H9 (cell line): ENCODE measurements around the gene ST8SIA5. TPM values are rescaled to one million over a fixed set of nuclear protein-coding genes. Genes with fewer than 3 reads are reported as not detected.

ENCODE experiments used
- DNase-seq: peaks from one replicate; pipeline ENCODE4 v3.0.0-alpha.2; 2017
- H2AFZ ChIP-seq: one replicate; pipeline ENCODE4 v1.6.1; 2013; ENCODE audit warnings: mild to moderate bottlenecking, low read length, control low read depth, moderate library complexity
- H2AK5ac ChIP-seq: 2 replicates; pipeline ENCODE4 v1.6.1; 2013; ENCODE audit warnings: low read length, control low read depth, mixed read lengths; ENCODE audit not compliant: insufficient read length
- H2BK120ac ChIP-seq: one replicate; pipeline ENCODE4 v1.6.1; 2013; ENCODE audit warnings: low read depth, mild to moderate bottlenecking, low read length, control low read depth, inconsistent platforms; ENCODE audit not compliant: poor library complexity, severe bottlenecking
- H2BK12ac ChIP-seq: 2 replicates; pipeline ENCODE4 v1.6.1; 2013; ENCODE audit warnings: low read length, control low read depth, mixed read lengths, low read depth; ENCODE audit not compliant: insufficient read length
- H2BK15ac ChIP-seq: 2 replicates; pipeline ENCODE4 v1.6.1; 2013; ENCODE audit warnings: low read depth, low read length, control low read depth
- H2BK20ac ChIP-seq: one replicate; pipeline ENCODE4 v1.6.1; 2013; ENCODE audit warnings: low read depth, mild to moderate bottlenecking, low read length, control low read depth, inconsistent platforms; ENCODE audit not compliant: poor library complexity, severe bottlenecking
- H2BK5ac ChIP-seq: 2 replicates; pipeline ENCODE4 v1.6.1; 2013; ENCODE audit warnings: low read length, control low read depth, mixed read lengths; ENCODE audit not compliant: insufficient read length
- H3K14ac ChIP-seq: 2 replicates; pipeline ENCODE4 v1.6.1; 2013; ENCODE audit warnings: low read length, control low read depth; ENCODE audit not compliant: insufficient read depth
- H3K18ac ChIP-seq: 2 replicates; pipeline ENCODE4 v1.6.1; 2013; ENCODE audit warnings: low read depth, mild to moderate bottlenecking, mixed read lengths, low read length, control low read depth; ENCODE audit not compliant: insufficient read length
- H3K23ac ChIP-seq: 2 replicates; pipeline ENCODE4 v1.6.1; 2013; ENCODE audit warnings: low read length, control low read depth, mixed read lengths, low read depth; ENCODE audit not compliant: insufficient read length
- H3K23me2 ChIP-seq: 2 replicates; pipeline ENCODE4 v1.6.1; 2013; ENCODE audit warnings: low read depth, mild to moderate bottlenecking, mixed read lengths, low read length, control low read depth; ENCODE audit not compliant: insufficient read length, poor library complexity, severe bottlenecking
- H3K27ac ChIP-seq: 2 replicates; pipeline ENCODE4 v1.5.1; 2013; ENCODE audit warnings: low read length, control low read depth, mixed read lengths, low read depth; ENCODE audit not compliant: insufficient read length
- H3K27me3 ChIP-seq: 2 replicates; pipeline ENCODE4 v1.6.1; 2013; ENCODE audit warnings: low read length, control low read depth, inconsistent platforms; ENCODE audit not compliant: insufficient read depth
- H3K4ac ChIP-seq: 2 replicates; pipeline ENCODE4 v1.6.1; 2013; ENCODE audit warnings: low read depth, mild to moderate bottlenecking, control low read depth, inconsistent platforms, low read length, moderate library complexity
- H3K4me1 ChIP-seq: 2 replicates; pipeline ENCODE4 v1.6.1; 2013; ENCODE audit warnings: low read length, control low read depth, inconsistent platforms; ENCODE audit not compliant: insufficient read depth
- H3K4me2 ChIP-seq: 2 replicates; pipeline ENCODE4 v1.6.1; 2013; ENCODE audit warnings: low read length, control low read depth, mixed read lengths; ENCODE audit not compliant: insufficient read length, insufficient read depth
- H3K56ac ChIP-seq: 2 replicates; pipeline ENCODE4 v1.6.1; 2013; ENCODE audit warnings: low read depth, mild to moderate bottlenecking, mixed read lengths, low read length, control low read depth; ENCODE audit not compliant: insufficient read length
- H3K79me1 ChIP-seq: 2 replicates; pipeline ENCODE4 v1.6.1; 2013; ENCODE audit warnings: low read depth, mild to moderate bottlenecking, moderate library complexity, low read length, control low read depth, inconsistent platforms; ENCODE audit not compliant: insufficient read depth, poor library complexity, severe bottlenecking
- H3K79me2 ChIP-seq: 2 replicates; pipeline ENCODE4 v1.6.1; 2013; ENCODE audit warnings: low read length, control low read depth, inconsistent platforms; ENCODE audit not compliant: insufficient read depth
- H3K9ac ChIP-seq: 2 replicates; pipeline ENCODE4 v1.6.1; 2013; ENCODE audit warnings: low read length, control low read depth, mixed read lengths; ENCODE audit not compliant: insufficient read length; ENCODE audit errors: extremely low read depth
- H3K9me3 ChIP-seq: one replicate; pipeline ENCODE4 v1.6.1; 2013; ENCODE audit warnings: low read depth, low read length, inconsistent platforms; ENCODE audit not compliant: control insufficient read depth
- H3T11ph ChIP-seq: one replicate; pipeline ENCODE4 v1.6.1; 2013; ENCODE audit warnings: mild to moderate bottlenecking, low read length, control low read depth, inconsistent platforms
- H4K20me1 ChIP-seq: one replicate; pipeline ENCODE4 v1.6.1; 2013; ENCODE audit not compliant: control insufficient read depth, insufficient read length, insufficient read depth
- H4K5ac ChIP-seq: 2 replicates; pipeline ENCODE4 v1.6.1; 2013; ENCODE audit warnings: low read depth, mild to moderate bottlenecking, mixed read lengths, low read length, control low read depth; ENCODE audit not compliant: insufficient read length
- H4K8ac ChIP-seq: replicated peaks from 2 replicates; pipeline ENCODE4 v1.6.1; 2013; ENCODE audit warnings: low read length, control low read depth, mixed read lengths, low read depth; ENCODE audit not compliant: insufficient read length
- H4K91ac ChIP-seq: 2 replicates; pipeline ENCODE4 v1.6.1; 2013; ENCODE audit warnings: low read depth, mild to moderate bottlenecking, moderate library complexity, mixed read lengths, low read length, control low read depth; ENCODE audit not compliant: insufficient read length
- H3K27ac Mint-ChIP-seq, 3 experiments: 2 replicates in 2 of 3; 3 replicates in 1 of 3; pipeline ENCODE4 v1.8.0; 2020 to 2021; ENCODE audit warnings: mixed read lengths in 3 of 3, mild to moderate bottlenecking in 1 of 3, moderate library complexity in 1 of 3
- H3K27me3 Mint-ChIP-seq: 2 replicates; pipeline ENCODE4 v1.8.0; 2021; ENCODE audit warnings: low read depth, mild to moderate bottlenecking, moderate library complexity, mixed read lengths
- H3K36me3 Mint-ChIP-seq, 3 experiments: 2 replicates in 2 of 3; 3 replicates in 1 of 3; pipeline ENCODE4 v1.8.0; 2020 to 2021; ENCODE audit warnings: low read depth in 3 of 3, mixed read lengths in 3 of 3; ENCODE audit not compliant: insufficient read depth in 1 of 3
- H3K4me1 Mint-ChIP-seq, 2 experiments: 2 replicates each; pipeline ENCODE4 v1.8.0; 2020; ENCODE audit warnings: mixed read lengths in 2 of 2
- H3K4me3 Mint-ChIP-seq, 2 experiments: 2 replicates in 1 of 2; 3 replicates in 1 of 2; pipeline ENCODE4 v1.8.0; 2020 to 2021; ENCODE audit warnings: mild to moderate bottlenecking in 2 of 2, mixed read lengths in 2 of 2, moderate library complexity in 1 of 2
- H3K9me3 Mint-ChIP-seq, 2 experiments: 2 replicates in 1 of 2; 3 replicates in 1 of 2; pipeline ENCODE4 v1.8.0; 2020; ENCODE audit warnings: mild to moderate bottlenecking in 2 of 2, mixed read lengths in 2 of 2, moderate library complexity in 1 of 2
- WGBS: extraction: QIAGEN DNeasy Blood & Tissue Kit; methylation state at CpG from one replicate; pipeline ENCODE4 v1.1.7; 2013; ENCODE audit warnings: missing lambda C conversion rate, low lambda C conversion rate, mixed read lengths; ENCODE audit not compliant: insufficient read length; ENCODE audit errors: extremely low coverage; 5-methylcytosine and 5-hydroxymethylcytosine counted together
- total RNA-seq: library from RNA; stranded (reverse); gene quantifications from 2 replicates; pipeline ENCODE4 v1.2.1, GENCODE V29; 2021
- TF ChIP-seq, protein P1 (sequence below): fragments of 200-600 bp; sonication (generic); conservative IDR thresholded peaks from 3 replicates; pipeline ENCODE4 v1.8.0; 2021; ENCODE audit warnings: antibody characterized with exemption, mild to moderate bottlenecking

The ST8SIA5 gene
- total RNA-seq, 1 experiment from 2014 or later, result 0.63 TPM

DNA sequence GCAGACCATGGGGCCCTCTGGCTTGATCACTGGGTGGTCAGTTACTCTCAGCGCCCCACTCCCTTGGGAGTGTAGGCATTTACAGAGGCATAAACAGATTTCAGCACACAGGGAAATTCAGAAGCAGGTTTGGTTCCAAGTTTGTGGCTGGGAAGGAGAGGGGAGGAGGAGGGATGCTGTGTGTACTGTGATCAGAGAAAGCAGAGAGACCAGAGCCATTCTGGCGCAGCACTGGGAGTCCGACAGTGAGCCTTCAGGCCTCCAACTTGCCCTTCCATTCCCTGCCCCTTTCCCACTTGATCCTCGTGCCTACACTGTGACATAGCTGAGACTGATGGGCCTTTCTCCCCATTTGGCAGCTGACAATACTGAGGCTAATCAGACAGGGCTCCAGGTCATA lies 52.0 kb downstream of the ST8SIA5 start:
- Histone ChIP-seq H3K18ac (no peak overlapping the region), H3K9me3 (no peaks in the 10 kb centered on the region), H4K91ac (no peak overlapping the region), H3K4me2 (no peak overlapping the region), H3K4ac (no peak overlapping the region), H2BK120ac (no peak overlapping the region), H3K79me2 (no peaks in the 10 kb centered on the region), H3K79me1 (no peaks in the 10 kb centered on the region), H3K9ac (no peak overlapping the region), H3K27me3 (no peaks in the 10 kb centered on the region), H3T11ph (no peak overlapping the region), H2BK20ac (no peak overlapping the region), H3K56ac (no peak overlapping the region), H3K23ac (no peak overlapping the region), H3K27ac (no peak overlapping the region), H2BK12ac (no peak overlapping the region), H3K4me1 (no peaks in the 10 kb centered on the region; the same call in 1 of the 2 replicates), H2AK5ac (no peak overlapping the region), H3K14ac (no peak overlapping the region), H2AFZ (no peak overlapping the region), H2BK15ac (no peak overlapping the region), H4K20me1 (no peaks in the 10 kb centered on the region), H3K23me2 (no peaks in the 10 kb centered on the region), H4K5ac (no peak overlapping the region), H2BK5ac (no peak overlapping the region), H4K8ac (no peak overlapping the region)
- H3K36me3 Mint-ChIP-seq, result no peaks in the 10 kb centered on the region; a peak in 1 of 7 replicates
- peaks cover 14 to 17% of the 10 kb centered on the region in 2 experiments for H3K4me1 Mint-ChIP-seq
- no peaks in the 10 kb centered on the region for H3K9me3 Mint-ChIP-seq
- H3K27me3 Mint-ChIP-seq, result peaks cover 2% of the 10 kb centered on the region; the same call in 1 of the 2 replicates
- no peak overlapping the region for H3K4me3 Mint-ChIP-seq
- no peak overlapping the region; a peak in 1 of 7 replicates for H3K27ac Mint-ChIP-seq
- TF ChIP-seq, protein P1, sequence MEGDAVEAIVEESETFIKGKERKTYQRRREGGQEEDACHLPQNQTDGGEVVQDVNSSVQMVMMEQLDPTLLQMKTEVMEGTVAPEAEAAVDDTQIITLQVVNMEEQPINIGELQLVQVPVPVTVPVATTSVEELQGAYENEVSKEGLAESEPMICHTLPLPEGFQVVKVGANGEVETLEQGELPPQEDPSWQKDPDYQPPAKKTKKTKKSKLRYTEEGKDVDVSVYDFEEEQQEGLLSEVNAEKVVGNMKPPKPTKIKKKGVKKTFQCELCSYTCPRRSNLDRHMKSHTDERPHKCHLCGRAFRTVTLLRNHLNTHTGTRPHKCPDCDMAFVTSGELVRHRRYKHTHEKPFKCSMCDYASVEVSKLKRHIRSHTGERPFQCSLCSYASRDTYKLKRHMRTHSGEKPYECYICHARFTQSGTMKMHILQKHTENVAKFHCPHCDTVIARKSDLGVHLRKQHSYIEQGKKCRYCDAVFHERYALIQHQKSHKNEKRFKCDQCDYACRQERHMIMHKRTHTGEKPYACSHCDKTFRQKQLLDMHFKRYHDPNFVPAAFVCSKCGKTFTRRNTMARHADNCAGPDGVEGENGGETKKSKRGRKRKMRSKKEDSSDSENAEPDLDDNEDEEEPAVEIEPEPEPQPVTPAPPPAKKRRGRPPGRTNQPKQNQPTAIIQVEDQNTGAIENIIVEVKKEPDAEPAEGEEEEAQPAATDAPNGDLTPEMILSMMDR, result no peak
- WGBS, result no CpG with 5 or more reads among the region's 4 CpGs
- no peak for DNase-seq
